PC-3 (cell line): Measurements from ENCODE around the gene HYOU1.

Experiments used
- EZH2 ChIP-seq: fragments of 300-600 bp; sonication (generic); IDR thresholded peaks from one replicate; pipeline ENCODE4 v1.6.1; 2017; ENCODE audit warnings: antibody characterized with exemption, mild to moderate bottlenecking, low read length; ENCODE audit not compliant: unreplicated experiment
- EZH2phosphoT487 ChIP-seq: fragments of 300-600 bp; sonication (generic); IDR thresholded peaks from 2 replicates; pipeline ENCODE4 v1.6.1; 2018; ENCODE audit warnings: mild to moderate bottlenecking, antibody characterized with exemption, low read length, borderline replicate concordance
- TF ChIP-seq, protein P1 (sequence below): fragments of 300-600 bp; sonication (generic); conservative IDR thresholded peaks from 2 replicates; pipeline ENCODE4 v1.5.1; 2017; ENCODE audit warnings: antibody characterized with exemption, low read depth, mild to moderate bottlenecking, low read length

DNA sequence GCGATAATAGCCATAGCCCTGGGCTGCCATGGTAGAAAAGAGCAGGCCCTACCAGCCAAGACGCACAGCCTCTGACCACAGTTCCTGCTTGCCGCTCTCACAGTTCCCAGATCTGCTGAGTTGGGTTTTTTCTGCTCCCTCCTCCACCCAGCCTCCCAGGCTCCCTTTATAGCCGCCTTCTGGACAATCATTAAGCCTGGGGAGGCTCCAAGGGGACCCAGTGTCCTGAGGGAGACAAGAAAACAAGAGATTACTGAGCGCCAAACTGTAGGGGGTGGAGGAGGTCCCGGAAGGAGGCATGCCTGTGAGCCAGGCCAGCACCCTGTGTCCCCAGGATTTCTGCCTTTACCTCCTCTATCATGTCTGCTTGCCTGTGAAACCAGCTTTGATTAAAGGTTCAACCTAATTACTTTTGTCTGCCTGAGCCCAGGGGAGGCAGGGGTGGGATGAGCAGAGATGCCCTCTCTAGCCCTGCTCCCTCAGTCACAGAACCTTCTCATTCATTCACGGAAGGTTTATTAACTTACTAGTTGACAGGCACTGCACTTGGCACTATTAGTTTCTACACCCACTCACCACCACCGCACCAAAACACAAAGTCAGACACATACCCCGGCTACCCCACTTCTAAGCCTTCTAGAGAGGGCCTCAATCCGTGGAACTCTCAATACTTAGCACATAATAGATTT is 27.5 kb downstream of the HYOU1 start:
- TF ChIP-seq, protein P1, sequence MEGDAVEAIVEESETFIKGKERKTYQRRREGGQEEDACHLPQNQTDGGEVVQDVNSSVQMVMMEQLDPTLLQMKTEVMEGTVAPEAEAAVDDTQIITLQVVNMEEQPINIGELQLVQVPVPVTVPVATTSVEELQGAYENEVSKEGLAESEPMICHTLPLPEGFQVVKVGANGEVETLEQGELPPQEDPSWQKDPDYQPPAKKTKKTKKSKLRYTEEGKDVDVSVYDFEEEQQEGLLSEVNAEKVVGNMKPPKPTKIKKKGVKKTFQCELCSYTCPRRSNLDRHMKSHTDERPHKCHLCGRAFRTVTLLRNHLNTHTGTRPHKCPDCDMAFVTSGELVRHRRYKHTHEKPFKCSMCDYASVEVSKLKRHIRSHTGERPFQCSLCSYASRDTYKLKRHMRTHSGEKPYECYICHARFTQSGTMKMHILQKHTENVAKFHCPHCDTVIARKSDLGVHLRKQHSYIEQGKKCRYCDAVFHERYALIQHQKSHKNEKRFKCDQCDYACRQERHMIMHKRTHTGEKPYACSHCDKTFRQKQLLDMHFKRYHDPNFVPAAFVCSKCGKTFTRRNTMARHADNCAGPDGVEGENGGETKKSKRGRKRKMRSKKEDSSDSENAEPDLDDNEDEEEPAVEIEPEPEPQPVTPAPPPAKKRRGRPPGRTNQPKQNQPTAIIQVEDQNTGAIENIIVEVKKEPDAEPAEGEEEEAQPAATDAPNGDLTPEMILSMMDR: no peak
- no peak for TF ChIP-seq EZH2
- no peak for TF ChIP-seq EZH2phosphoT487
